Activated CD8-positive, alpha-beta T cell treated with anti-CD3 and anti-CD28 coated beads, Interleukin-2, amount 10 ng/mL, durations not matched to agents 7 days and 5 days (primary cell): Measurements from ENCODE around the gene VSIG1. TPM values are rescaled to one million over a fixed set of nuclear protein-coding genes. Genes with fewer than 3 reads are reported as not detected.

Source experiments
- ATAC-seq: fragments of 150-1000 bp; cut with Tn5 transposase; one replicate; pipeline ENCODE4 v1.10.0; 2021; ENCODE audit warnings: moderate library complexity
- CTCF ChIA-PET: fragments of 350-600 bp; sonication (Branson Sonifier 250); formaldehyde crosslinking; loops from one replicate; lab custom pipeline; 2021; ENCODE audit warnings: antibody characterized with exemption; lab: Charles Lee
- POLR2A ChIA-PET: fragments of 350-600 bp; sonication (Branson Sonifier 250); formaldehyde crosslinking; loops from one replicate; lab custom pipeline; 2021; ENCODE audit warnings: antibody characterized with exemption; lab: Charles Lee
- DNase-seq: peaks from one replicate; pipeline ENCODE4 v3.0.0-alpha.2; 2020
- H3K27ac Mint-ChIP-seq: one replicate; pipeline ENCODE4 v1.8.0; 2021; ENCODE audit warnings: mild to moderate bottlenecking, mixed read lengths
- H3K27me3 Mint-ChIP-seq: one replicate; pipeline ENCODE4 v1.8.0; 2021; ENCODE audit warnings: low read depth, mixed read lengths
- H3K36me3 Mint-ChIP-seq: one replicate; pipeline ENCODE4 v1.8.0; 2021; ENCODE audit warnings: low read depth, mixed read lengths
- H3K4me1 Mint-ChIP-seq: one replicate; pipeline ENCODE4 v1.8.0; 2021; ENCODE audit warnings: low read depth, mixed read lengths
- H3K4me3 Mint-ChIP-seq: one replicate; pipeline ENCODE4 v1.8.0; 2021; ENCODE audit warnings: mild to moderate bottlenecking, mixed read lengths
- H3K9me3 Mint-ChIP-seq: one replicate; pipeline ENCODE4 v1.8.0; 2022; ENCODE audit warnings: mixed read lengths; ENCODE audit not compliant: insufficient read depth
- total RNA-seq, 2 experiments: library from RNA; stranded (reverse); gene quantifications; one replicate each; pipeline ENCODE4 v1.2.3, GENCODE V29; 2021

The VSIG1 gene
- total RNA-seq, 2 experiments from 2014 or later: 0.53 to 0.60 TPM

DNA sequence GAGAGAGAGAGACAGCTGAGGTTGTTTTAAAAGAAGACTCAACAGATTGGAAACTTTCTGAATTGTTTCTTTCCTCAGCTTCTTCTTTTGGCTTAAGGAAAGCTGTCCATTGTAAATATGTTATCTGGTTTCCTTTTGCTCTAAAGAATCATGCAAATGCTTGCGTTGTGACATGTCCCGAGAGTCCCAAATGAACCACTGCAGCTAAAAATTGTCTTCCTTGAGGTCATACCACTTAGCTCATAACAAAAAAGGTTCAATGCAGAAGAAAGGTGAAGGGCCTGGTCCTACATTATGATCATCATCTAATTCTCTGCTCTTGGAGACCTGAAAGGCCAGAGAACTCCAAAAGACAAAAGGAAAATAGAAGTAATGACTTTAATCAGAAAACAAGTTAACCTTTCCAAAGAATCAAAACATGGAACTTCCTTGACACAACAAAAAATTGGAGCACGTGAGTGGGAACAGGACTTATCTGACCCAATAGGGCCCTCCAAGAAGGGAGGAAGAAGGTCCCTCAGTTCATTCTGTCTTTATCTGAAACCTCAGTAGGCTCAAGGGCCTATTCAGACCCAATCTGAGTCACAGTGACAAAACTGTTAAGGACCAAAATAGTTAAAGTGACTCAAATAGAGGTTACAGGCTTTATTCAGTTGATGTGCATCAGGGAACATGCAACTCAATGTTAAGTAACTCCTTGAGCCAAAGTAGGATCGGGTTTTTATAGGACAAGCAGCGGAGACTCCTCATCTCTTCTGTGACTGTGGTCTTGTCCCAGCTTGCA lies 14.7 kb upstream of the VSIG1 start:
- no peak overlapping the region for H3K27ac Mint-ChIP-seq
- DNase-seq (no peak), ATAC-seq (no peak)
- H3K9me3 Mint-ChIP-seq: no peaks in the 10 kb centered on the region
- peaks cover 5% of the 10 kb centered on the region for H3K4me1 Mint-ChIP-seq
- ChIA-PET CTCF (interaction anchor here (1.1 kb wide), 1 partner anchor 10 kb away, joined by 5 read pairs; no protein-coding TSS in a partner anchor), POLR2A (no interaction called here)
- no peaks in the 10 kb centered on the region for H3K27me3 Mint-ChIP-seq
- no peaks in the 10 kb centered on the region for H3K36me3 Mint-ChIP-seq
- no peak overlapping the region for H3K4me3 Mint-ChIP-seq

DNA sequence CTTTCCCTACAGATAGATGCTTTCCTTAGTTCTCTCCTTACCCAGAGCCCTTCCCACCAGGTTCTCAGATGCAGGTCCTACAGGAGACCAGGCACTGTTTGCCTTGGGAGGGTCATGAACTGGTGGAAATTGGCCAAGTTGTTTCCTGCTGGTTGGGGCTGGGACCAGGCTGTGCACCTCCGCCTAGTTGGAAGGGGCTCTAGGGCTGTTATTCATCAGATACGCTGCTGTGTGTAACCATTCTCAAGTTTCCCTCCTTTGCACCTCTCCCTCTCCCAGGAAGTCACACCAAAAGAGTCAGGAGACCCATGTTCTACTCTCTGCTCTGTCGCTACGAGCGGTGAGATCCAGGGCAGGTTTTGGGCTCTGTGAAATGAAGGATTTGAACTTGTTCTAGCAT lies 11.9 kb upstream of the VSIG1 start:
- Mint-ChIP-seq H3K27ac (no peak overlapping the region), H3K9me3 (no peaks in the 10 kb centered on the region), H3K4me1 (peaks cover 3% of the 10 kb centered on the region), H3K27me3 (no peaks in the 10 kb centered on the region), H3K36me3 (no peaks in the 10 kb centered on the region), H3K4me3 (no peak overlapping the region)
- ATAC-seq (no peak), DNase-seq (no peak)
- ChIA-PET POLR2A (no interaction called here), CTCF (no interaction called here)

DNA sequence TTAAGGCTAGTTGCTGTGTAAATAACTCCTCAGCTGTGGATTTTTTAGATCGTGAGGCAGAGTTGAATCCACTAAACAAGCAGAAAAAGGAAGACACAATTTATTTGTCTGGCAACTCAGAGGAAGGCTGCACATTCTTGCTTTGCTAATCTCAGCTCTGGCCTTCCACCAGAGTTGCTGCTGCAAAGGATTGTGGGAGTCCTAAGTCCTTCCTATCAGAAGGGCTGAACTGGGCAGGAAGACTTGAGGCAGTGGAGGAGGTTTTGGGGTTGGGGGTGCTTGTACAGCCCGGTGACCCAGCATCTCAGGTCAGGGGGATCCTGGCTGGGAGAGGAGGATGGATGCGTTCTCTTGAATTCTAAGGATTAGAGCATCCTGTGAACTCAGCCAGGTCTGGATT lies 11.0 kb upstream of the VSIG1 start:
- DNase-seq (no peak), ATAC-seq (no peak)
- Mint-ChIP-seq H3K9me3 (no peaks in the 10 kb centered on the region), H3K36me3 (no peaks in the 10 kb centered on the region), H3K27ac (no peak overlapping the region), H3K4me3 (no peak overlapping the region), H3K27me3 (no peaks in the 10 kb centered on the region), H3K4me1 (no peaks in the 10 kb centered on the region)
- POLR2A ChIA-PET: no interaction called here
- CTCF ChIA-PET: no interaction called here

DNA sequence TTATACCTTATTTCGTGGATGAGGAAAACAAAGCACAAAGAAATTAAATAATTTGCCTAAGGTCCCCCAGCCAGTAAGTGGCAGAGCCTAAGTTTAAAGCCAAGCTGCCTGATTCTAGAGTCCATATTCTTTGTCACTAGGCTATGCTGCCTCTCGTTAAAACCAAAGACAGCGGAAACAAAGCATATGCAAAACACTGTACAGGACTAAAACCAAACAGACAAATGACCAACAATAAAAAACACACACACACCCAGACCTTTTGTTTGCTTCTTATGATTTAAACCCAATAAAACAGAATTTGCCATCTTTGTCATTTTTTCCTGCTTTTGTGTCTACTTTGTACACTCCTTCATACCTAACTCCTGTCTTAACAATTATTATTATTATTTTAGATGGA lies 10.1 kb upstream of the VSIG1 start:
- Mint-ChIP-seq H3K27ac (no peak overlapping the region), H3K4me1 (no peaks in the 10 kb centered on the region), H3K27me3 (no peaks in the 10 kb centered on the region), H3K4me3 (no peak overlapping the region), H3K9me3 (no peaks in the 10 kb centered on the region), H3K36me3 (no peaks in the 10 kb centered on the region)
- DNase-seq: no peak
- ChIA-PET POLR2A (no interaction called here), CTCF (no interaction called here)
- ATAC-seq: no peak

DNA sequence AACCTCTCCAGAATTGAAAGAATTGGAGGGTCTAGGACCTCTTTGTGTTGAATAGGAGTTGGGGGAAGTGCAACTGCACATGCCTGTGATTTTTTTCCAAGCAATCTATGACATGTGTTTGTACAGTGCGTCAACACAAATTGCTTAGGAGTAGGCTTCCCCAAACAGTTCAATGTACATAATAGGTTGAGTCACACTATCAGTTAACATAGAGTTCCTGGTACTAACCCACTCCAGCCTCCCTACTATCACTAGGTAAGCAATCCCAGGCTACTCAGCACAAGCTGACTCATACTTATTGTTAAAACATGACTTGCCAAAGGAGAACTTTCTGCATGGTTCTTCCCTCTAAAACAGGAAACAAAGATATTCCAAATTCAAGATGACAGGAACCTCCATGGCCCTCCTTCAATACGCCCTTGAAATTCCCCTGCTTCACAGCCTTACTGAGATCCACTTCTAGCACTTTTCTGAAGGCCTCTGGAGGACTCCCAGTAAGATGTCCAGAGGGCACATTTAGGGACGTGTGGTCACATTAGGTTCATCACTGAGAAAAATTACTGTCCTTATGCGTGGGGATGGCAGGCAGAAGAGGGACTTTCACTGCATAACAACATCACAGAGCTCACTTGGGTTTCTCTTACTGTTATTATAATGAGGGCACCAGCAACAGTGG lies 8.4 kb upstream of the VSIG1 start:
- no peak for ATAC-seq
- ChIA-PET CTCF (interaction anchor here (1.4 kb wide), 1 partner anchor 16 kb away, joined by 3 read pairs; no protein-coding TSS in a partner anchor), POLR2A (no interaction called here)
- DNase-seq: no peak
- Mint-ChIP-seq H3K27me3 (no peaks in the 10 kb centered on the region), H3K27ac (no peak overlapping the region), H3K36me3 (no peaks in the 10 kb centered on the region), H3K9me3 (no peaks in the 10 kb centered on the region), H3K4me3 (no peak overlapping the region), H3K4me1 (no peaks in the 10 kb centered on the region)

DNA sequence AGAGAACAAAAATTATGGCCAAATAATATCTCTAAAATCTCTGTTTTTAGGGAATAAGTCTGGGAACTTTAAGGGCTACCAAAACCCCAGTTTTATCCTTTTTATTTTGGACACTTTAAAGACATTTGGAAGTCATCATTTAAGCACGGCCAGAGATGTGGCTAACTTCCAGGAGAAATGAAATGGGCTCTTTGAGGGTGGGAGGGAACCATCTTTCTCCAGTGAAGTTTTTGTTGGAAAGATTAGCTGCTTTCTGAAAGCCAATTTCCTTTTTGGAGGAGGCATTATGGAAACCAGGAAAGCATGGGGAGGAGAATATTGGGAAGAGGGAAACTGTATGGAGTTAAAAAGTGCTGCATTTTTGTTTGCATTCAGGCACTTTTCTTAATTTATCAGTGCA lies 4.8 kb downstream of the VSIG1 start:
- Mint-ChIP-seq H3K36me3 (no peaks in the 10 kb centered on the region), H3K27ac (no peak overlapping the region), H3K27me3 (no peaks in the 10 kb centered on the region), H3K4me1 (no peaks in the 10 kb centered on the region), H3K9me3 (no peaks in the 10 kb centered on the region), H3K4me3 (no peak overlapping the region)
- CTCF ChIA-PET: no interaction called here
- POLR2A ChIA-PET: no interaction called here
- DNase-seq: no peak
- ATAC-seq: no peak

DNA sequence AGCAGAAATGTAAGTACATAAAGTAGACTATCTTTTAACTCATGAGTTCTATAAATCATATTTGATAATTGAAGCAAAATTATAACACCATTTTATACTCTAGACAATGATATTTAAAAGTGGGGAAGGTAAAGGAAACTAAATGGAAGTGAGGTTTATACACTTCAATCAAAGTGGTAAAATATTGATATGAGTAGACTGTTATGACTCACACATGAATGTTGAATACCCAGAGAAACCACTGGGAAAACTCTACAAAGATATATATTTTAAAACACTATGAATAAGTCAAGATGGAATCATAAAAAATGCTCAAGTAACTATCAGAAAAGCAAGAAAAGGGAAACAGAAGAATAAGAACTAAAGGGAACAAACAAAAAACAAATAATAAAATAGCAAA lies 8.4 kb downstream of the VSIG1 start:
- H3K27ac Mint-ChIP-seq: no peak overlapping the region
- no peaks in the 10 kb centered on the region for H3K9me3 Mint-ChIP-seq
- DNase-seq (no peak), ATAC-seq (no peak)
- no peak overlapping the region for H3K4me3 Mint-ChIP-seq
- POLR2A ChIA-PET: no interaction called here
- no peaks in the 10 kb centered on the region for H3K27me3 Mint-ChIP-seq
- H3K36me3 Mint-ChIP-seq: no peaks in the 10 kb centered on the region
- H3K4me1 Mint-ChIP-seq: no peaks in the 10 kb centered on the region
- CTCF ChIA-PET: no interaction called here

DNA sequence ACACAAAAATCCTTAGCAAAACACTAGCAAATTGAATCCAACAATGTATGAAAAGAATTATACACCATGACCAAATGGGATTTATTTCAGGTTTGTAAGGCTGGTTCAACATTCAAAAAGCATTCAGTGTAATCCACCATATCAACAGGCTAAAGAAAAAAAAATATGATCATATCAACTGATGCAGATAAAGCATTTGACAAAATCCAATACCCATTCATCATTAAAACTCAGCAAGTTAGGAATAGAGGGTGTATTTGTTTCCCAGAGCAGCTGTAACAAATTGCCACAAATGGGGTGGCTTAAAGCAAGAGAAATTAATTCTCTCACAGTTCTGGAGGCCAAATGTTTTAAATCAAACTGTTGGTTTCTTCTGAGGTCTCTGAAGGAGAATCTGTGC lies 10.7 kb downstream of the VSIG1 start:
- H3K9me3 Mint-ChIP-seq: no peaks in the 10 kb centered on the region
- ATAC-seq (no peak), DNase-seq (no peak)
- ChIA-PET CTCF (interaction anchor here (1.8 kb wide), 1 partner anchor 35 kb away, joined by 4 read pairs; no protein-coding TSS in a partner anchor), POLR2A (no interaction called here)
- H3K27ac Mint-ChIP-seq: no peak overlapping the region
- H3K27me3 Mint-ChIP-seq: peaks cover 2% of the 10 kb centered on the region
- H3K4me1 Mint-ChIP-seq: no peaks in the 10 kb centered on the region
- H3K4me3 Mint-ChIP-seq: no peak overlapping the region
- H3K36me3 Mint-ChIP-seq: no peaks in the 10 kb centered on the region

DNA sequence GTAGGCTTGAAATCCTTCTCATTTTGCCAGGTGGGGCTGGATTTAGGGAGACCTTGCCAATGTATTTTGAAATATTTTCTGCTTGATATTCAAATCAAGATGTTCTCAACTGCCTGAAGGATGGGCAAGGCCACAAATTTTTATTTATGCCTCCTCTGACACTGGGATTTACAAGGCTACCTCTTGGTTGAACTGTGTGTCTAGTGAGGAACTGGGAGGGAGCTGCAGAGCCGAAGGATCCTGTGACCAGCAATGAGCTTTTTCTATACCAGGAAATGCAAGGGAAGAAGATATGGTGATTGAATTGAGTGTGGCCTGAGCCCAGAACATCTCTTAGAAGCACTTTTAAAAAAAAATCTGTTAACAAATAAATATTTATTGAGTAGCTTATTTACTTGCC lies 14.9 kb downstream of the VSIG1 start:
- CTCF ChIA-PET: interaction anchor here (0.8 to 1.1 kb wide), 2 partner anchors 10 to 39 kb away, joined by 3 read pairs; no protein-coding TSS in a partner anchor
- DNase-seq (no peak), ATAC-seq (no peak)
- no peaks in the 10 kb centered on the region for H3K9me3 Mint-ChIP-seq
- peaks cover 2% of the 10 kb centered on the region for H3K27me3 Mint-ChIP-seq
- H3K4me1 Mint-ChIP-seq: no peaks in the 10 kb centered on the region
- H3K4me3 Mint-ChIP-seq: no peak overlapping the region
- POLR2A ChIA-PET: no interaction called here
- no peaks in the 10 kb centered on the region for H3K36me3 Mint-ChIP-seq
- no peak overlapping the region for H3K27ac Mint-ChIP-seq

DNA sequence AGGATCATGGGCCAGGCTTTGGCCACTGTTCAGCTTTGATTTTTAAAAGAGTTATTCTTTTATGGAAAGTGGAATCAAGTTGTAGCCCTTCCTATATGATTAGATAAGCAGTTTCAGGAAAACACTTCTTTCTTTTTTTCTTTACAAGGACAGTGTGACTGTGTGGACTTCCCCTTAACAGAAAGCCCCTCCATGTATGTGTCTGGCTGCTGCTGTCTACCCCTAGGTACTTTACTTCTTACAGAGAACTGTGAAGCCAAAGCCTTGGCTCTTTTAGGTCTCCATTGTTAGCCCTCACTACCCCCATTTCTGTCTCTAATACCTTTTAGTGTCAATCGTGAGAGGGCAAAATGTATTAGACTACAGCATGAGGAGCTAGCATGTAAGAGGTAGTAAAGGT lies 19.1 kb downstream of the VSIG1 start:
- CTCF ChIA-PET: no interaction called here
- H3K4me3 Mint-ChIP-seq: no peak overlapping the region
- no peak for ATAC-seq

DNA sequence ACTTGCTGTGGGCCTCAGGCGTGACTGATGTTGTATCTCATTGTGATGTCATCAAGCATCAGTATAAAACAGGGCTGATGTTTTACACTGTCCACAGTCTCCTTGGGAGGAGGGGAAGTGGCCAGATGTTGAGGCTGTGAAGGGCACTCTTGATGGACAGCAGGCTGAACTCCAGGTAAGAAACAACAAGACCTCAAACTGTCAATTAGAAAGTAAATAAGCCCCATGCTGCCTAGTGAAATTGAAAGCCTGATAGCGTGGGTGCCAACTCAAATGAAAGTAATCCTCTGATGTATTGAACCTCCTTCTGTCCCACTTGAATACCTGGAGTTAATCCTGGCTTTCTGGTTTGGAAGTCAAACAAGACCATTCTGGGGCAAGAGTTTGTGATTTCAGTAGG lies 19.7 kb downstream of the VSIG1 start:
- no peak overlapping the region for H3K4me3 Mint-ChIP-seq
- H3K27ac Mint-ChIP-seq: no peak overlapping the region
- no peaks in the 10 kb centered on the region for H3K4me1 Mint-ChIP-seq
- ChIA-PET CTCF (no interaction called here), POLR2A (no interaction called here)
- no peaks in the 10 kb centered on the region for H3K9me3 Mint-ChIP-seq
- peaks cover 1% of the 10 kb centered on the region for H3K27me3 Mint-ChIP-seq
- ATAC-seq (no peak), DNase-seq (no peak)
- H3K36me3 Mint-ChIP-seq: no peaks in the 10 kb centered on the region

More for the DNA sequence above, 19.1 kb downstream of the VSIG1 start:
- H3K27ac Mint-ChIP-seq: no peak overlapping the region
- DNase-seq: no peak
- H3K27me3 Mint-ChIP-seq: no peaks in the 10 kb centered on the region
- POLR2A ChIA-PET: no interaction called here
- no peaks in the 10 kb centered on the region for H3K9me3 Mint-ChIP-seq
- no peaks in the 10 kb centered on the region for H3K36me3 Mint-ChIP-seq
- no peaks in the 10 kb centered on the region for H3K4me1 Mint-ChIP-seq

DNA sequence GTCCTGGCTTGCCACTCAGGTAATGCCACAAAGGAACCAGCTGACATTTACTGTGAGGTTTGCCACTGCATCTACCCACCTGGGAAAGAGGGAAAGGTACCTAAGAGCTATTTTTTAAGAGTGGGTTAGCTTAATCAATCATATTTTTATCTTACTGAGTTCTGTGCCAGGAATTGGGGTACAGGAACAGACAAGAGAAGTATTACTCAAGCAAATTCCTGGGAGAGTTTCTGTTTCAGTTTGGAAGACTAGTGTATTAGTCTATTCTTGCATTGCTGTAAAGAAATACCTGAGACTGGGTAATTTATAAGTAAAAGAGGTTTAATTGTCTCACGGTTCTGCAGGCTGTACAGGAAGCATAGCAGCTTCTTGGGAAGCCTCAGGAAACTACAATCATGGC lies 23.3 kb downstream of the VSIG1 start:
- no peaks in the 10 kb centered on the region for H3K4me1 Mint-ChIP-seq
- no peak overlapping the region for H3K4me3 Mint-ChIP-seq
- no peak for DNase-seq
- H3K9me3 Mint-ChIP-seq: no peaks in the 10 kb centered on the region
- H3K27ac Mint-ChIP-seq: no peak overlapping the region
- POLR2A ChIA-PET: no interaction called here
- peaks cover 4% of the 10 kb centered on the region for H3K27me3 Mint-ChIP-seq
- no peaks in the 10 kb centered on the region for H3K36me3 Mint-ChIP-seq
- ATAC-seq: no peak
- CTCF ChIA-PET: interaction anchor here (0.8 to 4.1 kb wide), 2 partner anchors 10 to 47 kb away, joined by 3 to 15 read pairs; no protein-coding TSS in a partner anchor
